Keratinocyte (primary cell): Measurements from ENCODE around the gene ASCC3. TPM values are rescaled to one million over a fixed set of nuclear protein-coding genes. Genes with fewer than 3 reads are reported as not detected.

ENCODE experiments used
- DNase-seq: peaks from one replicate; pipeline ENCODE4 v3.0.0-alpha.2; 2011; ENCODE audit warnings: low read depth, missing footprints, low spot score
- FAIRE-seq: peaks from 2 replicates; lab custom pipeline; 2011; peaks lifted over from hg19 to GRCh38; lab: Jason Lieb, UNC
- H2AFZ ChIP-seq: 2 replicates; pipeline ENCODE4 v1.6.0; 2012; ENCODE audit warnings: low read length, control low read depth, inconsistent platforms; ENCODE audit not compliant: control insufficient read depth
- H3K27ac ChIP-seq: 2 replicates; pipeline ENCODE4 v1.5.1; 2011; ENCODE audit warnings: low read length; ENCODE audit not compliant: control insufficient read depth, insufficient read depth
- H3K27me3 ChIP-seq: 3 replicates; pipeline ENCODE4 v1.6.0; 2011; ENCODE audit warnings: low read length; ENCODE audit not compliant: control insufficient read depth, insufficient read depth; ENCODE audit errors: extremely low read depth
- H3K36me3 ChIP-seq, 2 experiments: 2 replicates in 1 of 2; 3 replicates in 1 of 2; pipeline ENCODE4 v1.5.1; 2011; ENCODE audit warnings: low read length in 2 of 2, mild to moderate bottlenecking in 1 of 2; ENCODE audit not compliant: control insufficient read depth in 2 of 2, insufficient read depth in 2 of 2; ENCODE audit errors: extremely low read depth in 1 of 2
- H3K4me1 ChIP-seq: 3 replicates; pipeline ENCODE4 v1.5.1; 2011; ENCODE audit warnings: low read length; ENCODE audit not compliant: control insufficient read depth, insufficient read depth; ENCODE audit errors: extremely low read depth
- H3K4me2 ChIP-seq: 3 replicates; pipeline ENCODE4 v1.6.0; 2011; ENCODE audit warnings: low read depth, low read length; ENCODE audit not compliant: control insufficient read depth, insufficient read depth; ENCODE audit errors: extremely low read depth
- H3K4me3 ChIP-seq, 3 experiments: fragments of 200-600 bp in 1 of 3; sonication (generic) in 1 of 3; 2 replicates in 2 of 3; 3 replicates in 1 of 3; pipeline ENCODE4 v1.5.1; 2011 to 2016; ENCODE audit warnings: low read length in 3 of 3, mild to moderate bottlenecking in 3 of 3, control low read depth in 2 of 3, inconsistent platforms in 1 of 3, low read depth in 1 of 3, mixed read lengths in 1 of 3, mixed run types in 1 of 3, moderate library complexity in 1 of 3; ENCODE audit not compliant: control insufficient read depth in 2 of 3, insufficient read depth in 2 of 3; ENCODE audit errors: extremely low read depth in 1 of 3
- H3K79me2 ChIP-seq: 2 replicates; pipeline ENCODE4 v1.6.0; 2012; ENCODE audit warnings: low read length; ENCODE audit not compliant: control insufficient read depth, insufficient read depth
- H3K9ac ChIP-seq: 3 replicates; pipeline ENCODE4 v1.6.0; 2011; ENCODE audit warnings: low read length; ENCODE audit not compliant: control insufficient read depth, insufficient read depth; ENCODE audit errors: extremely low read depth
- H3K9me1 ChIP-seq: 3 replicates; pipeline ENCODE4 v1.6.0; 2011; ENCODE audit warnings: low read length; ENCODE audit not compliant: control insufficient read depth, insufficient read depth; ENCODE audit errors: extremely low read depth
- H3K9me3 ChIP-seq: 2 replicates; pipeline ENCODE4 v1.5.1; 2012; ENCODE audit warnings: low read depth, low read length; ENCODE audit not compliant: control insufficient read depth
- H4K20me1 ChIP-seq: 3 replicates; pipeline ENCODE4 v1.6.0; 2011; ENCODE audit warnings: low read length; ENCODE audit not compliant: control insufficient read depth, insufficient read depth; ENCODE audit errors: extremely low read depth
- EZH2 ChIP-seq: IDR thresholded peaks from one replicate; pipeline ENCODE4 v1.6.1; 2012; ENCODE audit warnings: inconsistent platforms, mild to moderate bottlenecking, low read length, moderate library complexity
- dilution Hi-C: fragments of 300-500 bp; cut with MboI; formaldehyde crosslinking; loops from one replicate; pipeline ENCODE4 v1.7.0; 2020; ENCODE audit warnings: low sequenced_read_pairs; ENCODE audit not compliant: extremely low pct_ligation_motif_present
- polyA plus RNA-seq, 5 experiments: library from polyadenylated mRNA; depleted of rRNA in 3 of 5; stranded (reverse) in 3 of 5; stranded (forward) in 1 of 5; unstranded in 1 of 5; fragments of >200 nt; gene quantifications; 1 replicate in 1 of 5; 2 replicates in 3 of 5; 3 replicates in 1 of 5; pipeline versions ENCODE4 v1.2.1 to v1.2.3, GENCODE V29; 2011 to 2012; ENCODE audit warnings: missing spikeins in 2 of 5, low read depth in 1 of 5, low replicate concordance in 1 of 5
- TF ChIP-seq, protein P1 (sequence below), 3 experiments: IDR thresholded peaks in 1 of 3; conservative IDR thresholded peaks in 1 of 3; optimal IDR thresholded peaks in 1 of 3; 2 replicates in 2 of 3; 3 replicates in 1 of 3; pipeline versions ENCODE3 to v1.5.1; 2011; ENCODE audit warnings: low read length in 3 of 3, mild to moderate bottlenecking in 3 of 3, moderate library complexity in 2 of 3, control low read depth in 1 of 3, inconsistent platforms in 1 of 3; ENCODE audit not compliant: insufficient read depth in 2 of 3; ENCODE audit errors: extremely low read depth in 1 of 3

Gene ASCC3
- polyA plus RNA-seq, 1 donor (not counting 4 experiments of a cell fraction or from before 2014, with no cell fraction given): 58.6 TPM

DNA sequence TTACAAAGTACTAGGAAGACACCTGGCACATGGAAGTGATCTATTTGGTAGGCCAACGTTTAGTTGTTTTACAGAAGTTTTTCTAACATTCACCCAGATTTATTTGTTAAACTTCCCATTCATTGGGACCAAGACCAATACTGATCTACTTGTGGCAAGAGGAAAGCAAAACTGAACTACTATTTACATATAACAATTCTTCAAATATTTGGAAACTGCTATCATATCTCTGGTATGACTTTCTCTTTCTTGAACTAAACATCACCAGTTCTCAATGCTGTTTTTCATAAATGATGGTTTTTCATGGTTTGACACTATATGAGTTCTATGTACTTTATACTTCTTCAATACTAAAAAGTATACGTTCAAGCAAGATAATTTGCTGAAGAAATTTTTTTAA lies 189.2 kb downstream of the ASCC3 start:
- no peak for DNase-seq
- Histone ChIP-seq H3K9ac (no peak overlapping the region), H3K4me2 (no peak overlapping the region), H4K20me1 (no peaks in the 10 kb centered on the region), H2AFZ (no peak overlapping the region), H3K36me3 (no peaks in the 10 kb centered on the region), H3K9me3 (no peaks in the 10 kb centered on the region), H3K79me2 (no peaks in the 10 kb centered on the region), H3K9me1 (peaks cover 2% of the 10 kb centered on the region), H3K4me3 (no peak overlapping the region), H3K27ac (no peak overlapping the region), H3K4me1 (no peaks in the 10 kb centered on the region), H3K27me3 (no peaks in the 10 kb centered on the region)
- FAIRE-seq: no peak
- dilution Hi-C loops: no loop called here
- TF ChIP-seq, protein P1, sequence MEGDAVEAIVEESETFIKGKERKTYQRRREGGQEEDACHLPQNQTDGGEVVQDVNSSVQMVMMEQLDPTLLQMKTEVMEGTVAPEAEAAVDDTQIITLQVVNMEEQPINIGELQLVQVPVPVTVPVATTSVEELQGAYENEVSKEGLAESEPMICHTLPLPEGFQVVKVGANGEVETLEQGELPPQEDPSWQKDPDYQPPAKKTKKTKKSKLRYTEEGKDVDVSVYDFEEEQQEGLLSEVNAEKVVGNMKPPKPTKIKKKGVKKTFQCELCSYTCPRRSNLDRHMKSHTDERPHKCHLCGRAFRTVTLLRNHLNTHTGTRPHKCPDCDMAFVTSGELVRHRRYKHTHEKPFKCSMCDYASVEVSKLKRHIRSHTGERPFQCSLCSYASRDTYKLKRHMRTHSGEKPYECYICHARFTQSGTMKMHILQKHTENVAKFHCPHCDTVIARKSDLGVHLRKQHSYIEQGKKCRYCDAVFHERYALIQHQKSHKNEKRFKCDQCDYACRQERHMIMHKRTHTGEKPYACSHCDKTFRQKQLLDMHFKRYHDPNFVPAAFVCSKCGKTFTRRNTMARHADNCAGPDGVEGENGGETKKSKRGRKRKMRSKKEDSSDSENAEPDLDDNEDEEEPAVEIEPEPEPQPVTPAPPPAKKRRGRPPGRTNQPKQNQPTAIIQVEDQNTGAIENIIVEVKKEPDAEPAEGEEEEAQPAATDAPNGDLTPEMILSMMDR (optimal IDR thresholded peaks at IDR 0.05 in 1 of 3, IDR thresholded peaks at IDR 0.05 in 1 of 3, conservative IDR thresholded peaks at IDR 0.05 in 1 of 3; ENCODE audit: extremely low read depth in 1 of 3, insufficient read depth in 2 of 3, low read length in 3 of 3): no peak
- TF ChIP-seq EZH2: no peak

DNA sequence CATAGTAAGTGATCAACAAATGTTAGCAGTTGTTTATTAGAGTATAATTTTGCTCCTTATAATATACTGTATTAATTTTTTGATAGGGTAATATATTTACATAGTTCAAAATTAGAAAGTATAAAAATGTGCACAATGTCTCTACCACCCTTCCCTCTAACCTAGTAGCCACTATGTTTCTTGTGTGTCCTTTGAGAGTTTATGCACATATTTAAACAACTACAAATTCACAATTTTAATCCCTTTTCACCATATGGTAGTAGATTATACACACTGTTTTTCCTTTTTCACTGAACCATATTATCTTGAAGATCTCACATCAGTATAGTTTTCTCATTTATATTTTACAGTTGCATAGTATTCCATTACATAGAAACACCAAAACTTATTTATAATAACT lies 194.9 kb downstream of the ASCC3 start:
- no peak for FAIRE-seq
- H3K9me3 ChIP-seq: no peaks in the 10 kb centered on the region
- H3K79me2 ChIP-seq: no peaks in the 10 kb centered on the region
- H3K4me2 ChIP-seq: no peak overlapping the region
- H4K20me1 ChIP-seq: no peaks in the 10 kb centered on the region
- no peaks in the 10 kb centered on the region for H3K36me3 ChIP-seq
- TF ChIP-seq, protein P1 (optimal IDR thresholded peaks at IDR 0.05 in 1 of 3, IDR thresholded peaks at IDR 0.05 in 1 of 3, conservative IDR thresholded peaks at IDR 0.05 in 1 of 3; ENCODE audit: extremely low read depth in 1 of 3, insufficient read depth in 2 of 3, low read length in 3 of 3): no peak
- TF ChIP-seq EZH2: no peak
- DNase-seq: no peak
- no peaks in the 10 kb centered on the region for H3K9me1 ChIP-seq
- H3K4me1 ChIP-seq: no peaks in the 10 kb centered on the region
- no peak overlapping the region for H3K27ac ChIP-seq
- no peak overlapping the region for H3K4me3 ChIP-seq
- no peaks in the 10 kb centered on the region for H3K27me3 ChIP-seq
- dilution Hi-C loops: no loop called here
- H3K9ac ChIP-seq: no peak overlapping the region
- no peak overlapping the region for H2AFZ ChIP-seq
